OCI-LY7 (cell line): ENCODE measurements around the gene KHDRBS2.

ENCODE experiments used
- EZH2phosphoT487 ChIP-seq: fragments of 200-600 bp; sonication (generic); IDR thresholded peaks from 2 replicates; pipeline ENCODE4 v1.6.1; 2018; ENCODE audit warnings: low read depth, borderline replicate concordance, mild to moderate bottlenecking, mixed run types, antibody characterized with exemption, low read length, moderate library complexity, mixed read lengths
- TF ChIP-seq, protein P1 (sequence below): fragments of 200-600 bp; sonication (generic); conservative IDR thresholded peaks from 2 replicates; pipeline ENCODE4 v1.5.1; 2014; ENCODE audit warnings: mild to moderate bottlenecking, antibody characterized with exemption, low read length, moderate library complexity, mixed read lengths

DNA sequence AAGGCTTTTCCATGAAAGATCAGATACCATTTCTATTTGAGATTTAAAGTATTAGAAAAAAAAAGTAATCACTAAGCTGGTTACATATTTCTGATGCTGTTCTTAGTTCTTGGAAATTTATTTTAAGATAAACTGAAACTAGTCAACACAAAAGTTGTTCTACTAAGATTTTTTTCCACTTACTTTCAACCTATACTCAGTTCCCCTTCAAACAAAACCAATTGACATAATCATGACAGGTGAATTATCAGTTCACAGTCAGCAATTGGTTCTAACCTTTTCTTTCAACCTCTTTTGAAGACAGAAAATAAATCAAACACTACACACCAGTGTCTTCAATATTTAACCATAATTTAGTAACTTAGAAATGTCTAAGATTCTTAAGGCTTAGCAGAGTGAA lies 228.7 kb downstream of the KHDRBS2 start:
- no peak for TF ChIP-seq EZH2phosphoT487
- TF ChIP-seq, protein P1, sequence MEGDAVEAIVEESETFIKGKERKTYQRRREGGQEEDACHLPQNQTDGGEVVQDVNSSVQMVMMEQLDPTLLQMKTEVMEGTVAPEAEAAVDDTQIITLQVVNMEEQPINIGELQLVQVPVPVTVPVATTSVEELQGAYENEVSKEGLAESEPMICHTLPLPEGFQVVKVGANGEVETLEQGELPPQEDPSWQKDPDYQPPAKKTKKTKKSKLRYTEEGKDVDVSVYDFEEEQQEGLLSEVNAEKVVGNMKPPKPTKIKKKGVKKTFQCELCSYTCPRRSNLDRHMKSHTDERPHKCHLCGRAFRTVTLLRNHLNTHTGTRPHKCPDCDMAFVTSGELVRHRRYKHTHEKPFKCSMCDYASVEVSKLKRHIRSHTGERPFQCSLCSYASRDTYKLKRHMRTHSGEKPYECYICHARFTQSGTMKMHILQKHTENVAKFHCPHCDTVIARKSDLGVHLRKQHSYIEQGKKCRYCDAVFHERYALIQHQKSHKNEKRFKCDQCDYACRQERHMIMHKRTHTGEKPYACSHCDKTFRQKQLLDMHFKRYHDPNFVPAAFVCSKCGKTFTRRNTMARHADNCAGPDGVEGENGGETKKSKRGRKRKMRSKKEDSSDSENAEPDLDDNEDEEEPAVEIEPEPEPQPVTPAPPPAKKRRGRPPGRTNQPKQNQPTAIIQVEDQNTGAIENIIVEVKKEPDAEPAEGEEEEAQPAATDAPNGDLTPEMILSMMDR, result no peak
